ENCODE measurements around the gene HMGN1.

Gene HMGN1

DNA sequence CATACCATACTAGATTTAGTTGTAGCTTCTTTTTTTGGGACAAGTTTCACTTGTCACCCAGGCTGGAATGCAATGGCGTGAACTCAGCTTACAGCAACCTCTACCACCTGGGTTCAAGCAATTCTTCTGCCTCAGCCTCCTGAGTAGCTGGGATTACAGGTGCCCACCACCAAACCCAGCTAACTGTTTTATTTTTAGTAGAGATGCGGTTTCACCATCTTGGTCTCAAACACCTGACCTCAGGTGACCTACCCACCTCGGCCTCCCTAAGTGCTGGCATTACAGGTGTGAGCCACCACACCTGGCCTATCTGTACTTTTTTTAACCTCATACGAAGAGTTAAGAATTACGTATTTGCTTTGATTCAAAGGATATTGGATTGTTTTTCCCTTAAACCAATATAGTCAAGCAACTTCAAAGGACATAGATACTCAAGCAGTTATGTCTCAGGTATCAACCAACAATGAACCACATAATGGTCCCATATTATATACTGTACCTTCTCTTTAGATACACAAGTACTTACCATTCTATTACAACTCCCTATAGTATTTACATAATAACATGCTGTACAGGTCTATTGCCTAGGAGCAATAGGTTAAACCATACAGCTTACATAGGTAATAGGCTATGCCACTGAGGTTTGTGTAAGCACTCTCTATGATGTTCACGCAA is 7.5 kb downstream of the HMGN1 start:
- H3K27ac ChIP-seq, result no peak overlapping the region

DNA sequence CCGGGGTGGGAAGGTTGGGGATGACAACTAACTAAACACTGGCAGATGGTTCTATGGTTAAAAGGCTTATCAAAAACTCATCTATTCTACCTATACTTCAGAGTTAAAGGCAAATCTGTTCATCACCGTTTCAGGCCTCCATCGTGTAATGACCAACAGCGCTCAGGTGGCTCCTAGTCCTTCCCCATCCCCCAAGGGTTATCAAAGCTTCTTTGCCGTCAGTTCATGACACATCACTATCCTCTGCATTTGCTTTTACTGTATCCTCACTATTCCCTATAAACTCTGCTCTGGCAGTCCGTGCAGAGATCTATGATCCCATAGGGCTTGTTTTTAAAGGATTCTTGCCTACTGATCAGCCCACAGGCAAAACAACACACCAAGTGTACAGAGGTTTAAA is 8.2 kb downstream of the HMGN1 start:
- TF ChIP-seq, protein P1, sequence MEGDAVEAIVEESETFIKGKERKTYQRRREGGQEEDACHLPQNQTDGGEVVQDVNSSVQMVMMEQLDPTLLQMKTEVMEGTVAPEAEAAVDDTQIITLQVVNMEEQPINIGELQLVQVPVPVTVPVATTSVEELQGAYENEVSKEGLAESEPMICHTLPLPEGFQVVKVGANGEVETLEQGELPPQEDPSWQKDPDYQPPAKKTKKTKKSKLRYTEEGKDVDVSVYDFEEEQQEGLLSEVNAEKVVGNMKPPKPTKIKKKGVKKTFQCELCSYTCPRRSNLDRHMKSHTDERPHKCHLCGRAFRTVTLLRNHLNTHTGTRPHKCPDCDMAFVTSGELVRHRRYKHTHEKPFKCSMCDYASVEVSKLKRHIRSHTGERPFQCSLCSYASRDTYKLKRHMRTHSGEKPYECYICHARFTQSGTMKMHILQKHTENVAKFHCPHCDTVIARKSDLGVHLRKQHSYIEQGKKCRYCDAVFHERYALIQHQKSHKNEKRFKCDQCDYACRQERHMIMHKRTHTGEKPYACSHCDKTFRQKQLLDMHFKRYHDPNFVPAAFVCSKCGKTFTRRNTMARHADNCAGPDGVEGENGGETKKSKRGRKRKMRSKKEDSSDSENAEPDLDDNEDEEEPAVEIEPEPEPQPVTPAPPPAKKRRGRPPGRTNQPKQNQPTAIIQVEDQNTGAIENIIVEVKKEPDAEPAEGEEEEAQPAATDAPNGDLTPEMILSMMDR (conservative IDR thresholded peaks at IDR 0.05), result no peak
- no peak overlapping the region for H3K27ac ChIP-seq

More for the DNA sequence above, 7.5 kb downstream of the HMGN1 start:
- TF ChIP-seq, protein P1 (conservative IDR thresholded peaks at IDR 0.05), result no peak

DNA sequence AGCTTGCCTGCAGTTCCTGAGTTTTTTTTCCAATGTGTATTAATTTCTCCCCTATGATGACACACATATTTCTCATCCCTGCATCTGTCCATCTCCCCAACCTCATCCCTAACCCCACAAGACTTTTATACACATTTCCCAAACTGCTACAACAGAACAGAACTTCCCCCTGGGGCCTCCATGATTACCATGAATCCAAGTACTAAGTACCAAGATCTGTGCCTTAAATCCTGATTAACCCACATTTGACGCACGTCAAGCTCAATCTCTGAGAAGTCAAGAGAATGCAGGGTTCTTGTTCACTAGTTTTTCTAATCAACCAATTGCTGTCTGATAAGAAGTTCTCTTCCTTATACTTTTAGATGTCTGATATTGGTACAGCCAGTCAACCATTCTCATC is 9.7 kb downstream of the HMGN1 start:
- TF ChIP-seq, protein P1 (conservative IDR thresholded peaks at IDR 0.05), result no peak
- H3K27ac ChIP-seq, result no peak overlapping the region

DNA sequence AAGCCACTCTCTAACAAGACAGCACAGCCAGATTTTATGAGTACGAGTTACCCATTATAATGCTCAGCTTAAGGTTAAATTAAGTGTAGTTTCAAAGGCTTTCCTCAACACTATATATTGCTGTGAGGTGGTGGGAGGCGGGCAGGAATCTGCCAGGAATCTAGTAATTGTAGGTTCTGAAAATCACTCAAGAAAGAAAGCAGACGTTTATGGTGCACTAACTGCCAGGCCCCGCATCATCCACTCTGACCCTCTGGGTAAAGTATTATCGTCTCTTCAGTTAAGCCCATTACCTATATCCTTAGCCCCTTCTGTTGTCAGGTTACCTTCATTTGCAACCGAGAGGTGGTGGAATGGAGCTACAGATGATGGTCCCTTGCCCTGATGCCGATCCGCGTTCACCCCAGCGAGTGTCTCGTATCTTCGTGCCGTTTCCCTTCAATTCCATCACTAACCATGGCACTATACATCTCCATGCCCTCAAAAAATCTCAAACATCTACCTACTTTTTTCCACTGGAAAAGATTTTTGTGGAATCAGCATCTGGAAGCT is 12.4 kb downstream of the HMGN1 start:
- TF ChIP-seq, protein P1 (conservative IDR thresholded peaks at IDR 0.05), result no peak
- H3K27ac ChIP-seq, result no peak overlapping the region

DNA sequence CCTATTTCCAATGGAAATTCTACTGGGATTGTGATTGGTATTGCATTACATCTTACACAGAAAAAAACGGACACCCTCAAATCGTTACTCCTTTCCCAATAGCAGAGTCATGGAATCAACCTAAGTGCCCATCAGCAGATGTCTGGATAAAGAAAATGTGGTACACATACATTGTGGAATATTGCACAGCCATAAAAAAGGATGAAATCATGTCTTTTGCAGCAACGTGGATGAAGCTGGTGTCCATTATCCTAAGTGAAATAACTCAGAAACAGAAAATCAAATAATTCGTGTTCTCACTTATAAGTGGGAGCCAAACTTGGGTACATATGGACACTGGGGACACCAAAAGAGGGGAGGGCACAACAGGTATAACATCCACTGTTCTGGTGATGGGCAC is 14.3 kb downstream of the HMGN1 start:
- TF ChIP-seq, protein P1 (conservative IDR thresholded peaks at IDR 0.05), result no peak
- H3K27ac ChIP-seq, result no peak overlapping the region

DNA sequence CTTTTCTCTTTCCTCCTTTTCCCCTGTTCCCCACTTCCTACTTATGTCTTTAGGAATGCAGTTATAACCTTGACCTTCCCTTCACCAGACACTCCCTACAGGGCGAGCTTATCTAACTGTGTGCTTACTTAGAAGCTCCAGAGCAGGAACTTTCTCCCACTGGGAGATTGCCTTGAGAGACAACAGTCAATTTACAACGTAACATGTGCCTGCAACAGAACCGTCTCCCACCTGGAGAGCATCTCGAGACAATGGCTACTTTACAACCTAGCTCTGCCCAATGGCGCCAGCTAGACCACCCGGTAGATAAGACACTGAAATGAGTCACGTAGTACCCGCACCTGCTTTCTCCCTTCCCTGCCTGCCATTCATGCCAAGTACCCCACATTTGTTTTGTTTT is 16.7 kb downstream of the HMGN1 start:
- H3K27ac ChIP-seq, result no peak overlapping the region
- TF ChIP-seq, protein P1 (conservative IDR thresholded peaks at IDR 0.05), result no peak

DNA sequence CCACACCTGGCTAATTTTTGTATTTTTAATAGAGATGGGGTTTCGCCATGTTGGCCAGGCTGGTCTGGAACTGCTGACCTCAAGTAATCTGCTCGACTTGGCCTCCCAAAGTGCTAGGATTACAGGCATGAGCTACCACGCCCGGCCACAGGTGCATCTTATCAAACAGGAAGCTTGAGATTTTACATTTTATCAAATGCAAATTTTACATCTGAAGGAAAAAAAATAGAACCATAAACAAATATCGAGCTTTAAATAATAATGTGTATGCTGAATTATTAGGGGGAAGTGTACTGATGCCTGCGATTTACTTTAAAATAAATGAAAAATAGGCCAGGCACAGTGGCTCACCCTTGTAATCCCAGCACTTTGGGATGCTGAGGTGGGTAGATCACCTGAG is 18.9 kb downstream of the HMGN1 start:
- H3K27ac ChIP-seq, result no peak overlapping the region
- TF ChIP-seq, protein P1 (conservative IDR thresholded peaks at IDR 0.05), result no peak
